GM19025 (cell line): Measurements from ENCODE around the gene EFCAB13.
"Not testable (repeated sequence)": the region's sequence is repeated elsewhere in the genome, so short reads cannot be mapped to it uniquely, and the experiment has no call there.

Experiments used
- ATAC-seq: cut with Tn5 transposase; IDR thresholded peaks from one replicate; pipeline ENCODE4 v1.9.1; 2021; ENCODE audit warnings: mild to moderate bottlenecking, low read depth, moderate library complexity; ENCODE audit not compliant: unreplicated experiment

The EFCAB13 gene

GRCh38 chr17:47413872-47414271 is 90.1 kb downstream of the EFCAB13 start:
- ATAC-seq, result no peak

GRCh38 chr17:47414612-47415011 is 90.9 kb downstream of the EFCAB13 start:
- no peak for ATAC-seq

GRCh38 chr17:47423406-47424295 is 99.9 kb downstream of the EFCAB13 start:
- no peak for ATAC-seq

GRCh38 chr17:47425233-47425632 is 101.5 kb downstream of the EFCAB13 start:
- ATAC-seq, result not testable (repeated sequence)

- not testable (repeated sequence) for ATAC-seq
Measured at GRCh38 chr17:47425887-47426635, 102.3 kb downstream of the EFCAB13 start.

GRCh38 chr17:47427985-47428384 is 104.2 kb downstream of the EFCAB13 start:
- ATAC-seq, result no peak

GRCh38 chr17:47432240-47432639 is 108.5 kb downstream of the EFCAB13 start:
- not testable (repeated sequence) for ATAC-seq

- ATAC-seq, result no peak
Measured at GRCh38 chr17:47465165-47465564, 141.4 kb downstream of the EFCAB13 start.

- not testable (repeated sequence) for ATAC-seq
Measured at GRCh38 chr17:47466976-47467375, 143.2 kb downstream of the EFCAB13 start.

- ATAC-seq, result no peak
Measured at GRCh38 chr17:47470836-47471235, 147.1 kb downstream of the EFCAB13 start.

- ATAC-seq, result not testable (repeated sequence)
Measured at GRCh38 chr17:47472073-47472472, 148.3 kb downstream of the EFCAB13 start.
